Spinal cord (tissue), 10 donors: Measurements from ENCODE around the gene PAK2. TPM values are rescaled to one million over a fixed set of nuclear protein-coding genes. Genes with fewer than 3 reads are reported as not detected.
"Not testable (repeated sequence)": the region's sequence is repeated elsewhere in the genome, so short reads cannot be mapped to it uniquely, and the experiment has no call there.

Source experiments
- DNase-seq, 6 donors: peaks; one replicate each; pipeline versions ENCODE4 v3.0.0 to v3.0.0-alpha.2; 2013 to 2015; ENCODE audit warnings: low spot score in 6 of 6, low read depth in 4 of 6
- H3K27ac ChIP-seq: one replicate; pipeline ENCODE4 v1.5.1; 2013; ENCODE audit warnings: low read depth, low read length, control low read depth
- H3K27me3 ChIP-seq: one replicate; pipeline ENCODE4 v1.6.1; 2013; ENCODE audit warnings: low read length; ENCODE audit not compliant: control insufficient read depth, insufficient read depth
- H3K36me3 ChIP-seq: one replicate; pipeline ENCODE4 v1.6.1; 2013; ENCODE audit warnings: low read length; ENCODE audit not compliant: control insufficient read depth, insufficient read depth
- H3K4me1 ChIP-seq: one replicate; pipeline ENCODE4 v1.6.1; 2013; ENCODE audit warnings: low read length; ENCODE audit not compliant: control insufficient read depth, insufficient read depth
- H3K4me3 ChIP-seq: one replicate; pipeline ENCODE4 v1.5.1; 2013; ENCODE audit warnings: low read depth, low read length, control low read depth
- H3K9me3 ChIP-seq: one replicate; pipeline ENCODE4 v1.6.1; 2013; ENCODE audit warnings: low read length; ENCODE audit not compliant: control insufficient read depth, insufficient read depth
- WGBS: methylation state at CpG from one replicate; pipeline ENCODE4 v1.1.5; 2013; ENCODE audit warnings: missing lambda C conversion rate; ENCODE audit not compliant: insufficient coverage; 5-methylcytosine and 5-hydroxymethylcytosine counted together
- polyA plus RNA-seq, 2 donors: library from polyadenylated mRNA; unstranded; fragments of 120-200 nt; gene quantifications; one replicate each; pipeline ENCODE4 v1.2.1, GENCODE V29; 2013; ENCODE audit not compliant: insufficient read length in 2 of 2
- total RNA-seq, 2 donors: library from RNA; depleted of rRNA in 1 of 2; stranded (reverse); fragments of 120-200 nt in 1 of 2; fragments of >200 nt in 1 of 2; gene quantifications; one replicate each; pipeline versions ENCODE4 v1.2.3 to v1.2.4, GENCODE V29; 2013 to 2014
- donor health status: healthy.

Gene PAK2
- total and polyA plus RNA-seq, 4 donors = 36.9 to 82.5 (median 57.5) TPM

DNA sequence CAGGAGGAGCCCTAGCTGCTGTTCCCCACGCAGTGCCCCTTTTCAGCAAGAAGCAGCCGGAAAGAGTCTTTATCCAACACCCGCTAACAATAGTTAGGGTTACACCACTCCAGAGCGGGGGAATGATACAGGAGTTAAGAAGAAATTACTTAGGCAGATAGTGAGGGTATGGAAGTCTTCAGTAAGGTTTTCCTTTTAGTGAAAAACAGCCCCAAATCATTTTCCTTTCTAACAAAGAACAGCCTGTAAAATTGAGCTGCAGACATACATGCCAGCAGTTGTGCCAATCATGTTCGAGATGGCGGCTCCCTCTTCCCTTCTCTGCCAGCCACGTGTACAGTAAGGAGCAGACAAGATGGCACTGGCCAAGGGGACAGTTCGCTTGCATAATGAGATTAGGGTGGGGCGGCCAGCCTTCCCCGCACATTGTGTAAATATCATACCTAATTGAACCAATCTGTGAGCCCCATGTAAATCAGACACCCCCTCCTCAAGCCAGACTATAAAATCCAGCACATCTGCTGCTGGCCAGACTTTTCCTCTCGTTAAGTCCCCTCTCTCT lies 109.6 kb downstream of the PAK2 start:
- Histone ChIP-seq H3K36me3 (no peaks in the 10 kb centered on the region), H3K4me1 (no peaks in the 10 kb centered on the region), H3K27ac (no peak overlapping the region), H3K4me3 (no peak overlapping the region), H3K9me3 (no peaks in the 10 kb centered on the region), H3K27me3 (no peaks in the 10 kb centered on the region)
- WGBS = 100% methylated on average over 3 of the region's 11 CpGs
- no peak for DNase-seq

DNA sequence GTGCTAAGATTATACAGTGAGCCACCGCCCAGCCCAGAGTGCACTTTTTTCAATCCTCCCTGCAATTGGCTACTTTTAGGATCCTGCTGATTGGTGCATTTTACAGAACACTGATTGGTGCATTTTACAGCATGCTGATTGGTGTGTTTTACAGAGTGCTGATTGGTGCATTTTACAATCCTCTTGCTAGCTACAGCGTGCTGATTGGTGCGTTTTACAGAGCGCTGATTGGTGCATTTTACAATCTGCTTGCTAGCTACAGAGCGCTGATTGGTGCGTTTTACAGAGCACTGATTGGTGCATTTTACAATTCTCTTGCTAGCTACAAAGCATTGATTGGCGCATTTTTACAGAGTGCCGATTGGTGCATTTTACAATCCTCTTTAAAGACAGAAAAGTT lies 123.3 kb downstream of the PAK2 start:
- not testable (repeated sequence) for H3K4me3 ChIP-seq, DNase-seq, H3K9me3 ChIP-seq, H3K36me3 ChIP-seq, H3K27ac ChIP-seq, H3K4me1 ChIP-seq, H3K27me3 ChIP-seq
- 97% methylated on average over 7 of the region's 8 CpGs for WGBS

DNA sequence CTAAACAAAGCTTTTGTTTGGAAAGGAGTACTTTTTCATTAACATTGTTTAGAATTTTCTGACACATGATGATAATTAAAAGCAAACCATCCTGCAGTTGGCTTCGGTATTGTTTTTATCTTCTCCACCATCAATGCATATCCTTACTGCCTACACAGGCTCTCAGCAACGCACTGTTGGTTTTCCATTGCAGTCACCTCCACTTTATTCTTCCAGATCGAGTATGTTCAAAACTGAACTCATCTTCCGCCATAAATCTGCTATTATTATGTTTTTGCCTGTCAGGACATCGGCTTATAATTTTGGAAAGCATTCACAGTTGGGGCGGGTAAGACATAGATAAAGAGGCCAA lies 127.5 kb downstream of the PAK2 start:
- H3K36me3 ChIP-seq = peaks cover 4% of the 10 kb centered on the region
- 18% methylated on average over 3 of the region's 6 CpGs for WGBS

DNA sequence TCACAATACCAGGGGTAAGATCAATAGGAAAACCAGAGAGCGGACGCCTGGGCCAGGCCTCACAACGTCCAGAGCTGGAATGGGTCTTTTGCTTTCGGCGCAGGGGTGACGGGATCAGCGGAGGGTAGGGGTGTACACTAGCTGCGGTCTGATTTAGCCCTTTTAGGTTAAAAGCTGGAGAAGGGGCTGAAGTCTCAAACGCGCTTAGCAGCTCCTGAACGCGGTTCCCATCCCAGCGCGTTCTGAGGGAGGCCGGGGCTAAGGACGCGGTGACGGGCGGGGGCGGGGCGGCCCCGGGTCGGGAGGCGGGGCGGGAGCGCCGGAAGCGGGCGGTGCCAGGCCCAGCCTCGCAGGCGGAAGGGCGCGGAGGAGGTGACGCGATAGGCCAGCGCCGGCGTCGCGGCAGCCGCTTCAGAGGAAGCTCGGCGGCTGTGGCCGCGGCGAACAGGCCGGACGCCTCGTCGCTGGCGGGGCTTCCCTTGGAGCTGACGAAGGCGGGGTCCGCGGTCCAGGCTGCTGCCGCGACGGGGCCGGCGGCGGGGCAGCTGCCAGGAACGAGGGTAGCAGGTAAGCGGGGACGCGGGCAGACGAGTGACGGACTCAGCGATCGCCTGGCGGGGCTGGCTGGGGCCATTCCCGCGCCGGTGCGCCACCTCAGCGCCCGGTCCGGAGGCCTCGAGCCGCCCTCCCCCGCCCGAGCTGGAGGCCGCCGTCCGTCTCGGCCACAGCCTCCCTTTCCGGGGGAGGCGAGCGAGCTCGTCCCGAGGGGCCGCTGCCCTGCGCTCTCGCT lies 128.0 kb downstream of the PAK2 start, which contains the start of gene SENP5:
Gene SENP5 (plus strand): TSS at position 414 of the 790 bp plus-strand sequence. CDS start 17,262 bp downstream, outside the sequence.
- Histone ChIP-seq H3K9me3 (no peaks in the 10 kb centered on the region), H3K4me3 (peak within 1 kb of the TSS; percentile 71), H3K27me3 (no peaks in the 10 kb centered on the region), H3K27ac (peak within 1 kb of the TSS; percentile 90), H3K36me3 (peaks cover 4% of the 10 kb centered on the region), H3K4me1 (peaks cover 18% of the 10 kb centered on the region)
- peak; percentile 79 to 97 (median 88) for DNase-seq
- WGBS = under 1% methylated on average over 93 of the region's 93 CpGs

More for the DNA sequence above, 127.5 kb downstream of the PAK2 start:
- peak overlapping the region; percentile 71 for H3K4me3 ChIP-seq
- no peaks in the 10 kb centered on the region for H3K9me3 ChIP-seq
- H3K27me3 ChIP-seq = no peaks in the 10 kb centered on the region
- peak overlapping the region; percentile 90 for H3K27ac ChIP-seq
- H3K4me1 ChIP-seq = peaks cover 18% of the 10 kb centered on the region
- no peak for DNase-seq

DNA sequence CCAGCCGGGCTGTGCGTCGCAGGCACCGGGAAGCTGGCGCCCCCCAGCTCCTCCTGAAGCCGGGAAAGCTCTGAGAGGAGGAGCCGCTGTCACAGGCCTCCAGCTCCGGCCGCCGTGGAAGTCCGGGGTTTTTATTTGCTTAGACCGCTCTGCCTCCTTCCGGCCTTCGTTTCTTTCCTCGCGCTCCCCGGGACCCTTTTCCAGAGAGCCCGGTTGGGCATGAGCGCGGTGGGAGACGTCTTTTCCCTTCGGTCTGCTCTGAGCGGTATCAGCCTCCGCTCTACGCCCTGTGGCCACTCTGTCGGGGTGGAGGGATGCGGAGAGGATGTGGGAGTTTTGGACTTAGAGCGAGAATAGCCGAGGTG lies 128.6 kb downstream of the PAK2 start:
- Histone ChIP-seq H3K9me3 (no peaks in the 10 kb centered on the region), H3K4me1 (peaks cover 18% of the 10 kb centered on the region), H3K27ac (peak overlapping the region; percentile 36)

DNA sequence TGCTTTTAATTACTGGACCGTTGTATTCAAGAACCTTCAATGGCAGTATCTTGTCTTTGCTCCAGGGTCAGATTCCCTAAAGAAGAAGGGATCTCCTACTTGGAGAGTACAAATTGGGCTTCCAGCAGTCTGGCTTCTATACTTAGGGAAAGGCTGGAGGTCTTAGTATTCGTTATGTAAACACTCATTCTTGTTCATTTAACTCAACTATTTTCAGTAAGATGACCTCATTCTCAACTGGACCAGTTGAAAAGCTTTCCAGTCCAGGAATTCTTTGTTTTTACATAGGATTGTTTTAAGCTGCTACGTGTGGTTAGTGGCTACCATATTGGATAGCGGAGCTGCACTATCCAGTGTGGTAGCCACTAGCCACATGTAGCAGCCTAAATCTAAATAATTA lies 132.7 kb downstream of the PAK2 start:
- peaks cover 12% of the 10 kb centered on the region for H3K4me1 ChIP-seq
- no peak overlapping the region for H3K4me3 ChIP-seq
- H3K36me3 ChIP-seq = peaks cover 4% of the 10 kb centered on the region
- H3K27ac ChIP-seq = no peak overlapping the region
- no peaks in the 10 kb centered on the region for H3K9me3 ChIP-seq
- no peak for DNase-seq
- 80% methylated on average over 1 of the region's 4 CpGs for WGBS
- no peaks in the 10 kb centered on the region for H3K27me3 ChIP-seq

More for the DNA sequence above, 128.6 kb downstream of the PAK2 start:
- Histone ChIP-seq H3K27me3 (no peaks in the 10 kb centered on the region), H3K4me3 (peak overlapping the region; percentile 71), H3K36me3 (peaks cover 4% of the 10 kb centered on the region)
- peak in 1 of 6 donors; percentile 2 for DNase-seq
- under 1% methylated on average over 23 of the region's 29 CpGs for WGBS

DNA sequence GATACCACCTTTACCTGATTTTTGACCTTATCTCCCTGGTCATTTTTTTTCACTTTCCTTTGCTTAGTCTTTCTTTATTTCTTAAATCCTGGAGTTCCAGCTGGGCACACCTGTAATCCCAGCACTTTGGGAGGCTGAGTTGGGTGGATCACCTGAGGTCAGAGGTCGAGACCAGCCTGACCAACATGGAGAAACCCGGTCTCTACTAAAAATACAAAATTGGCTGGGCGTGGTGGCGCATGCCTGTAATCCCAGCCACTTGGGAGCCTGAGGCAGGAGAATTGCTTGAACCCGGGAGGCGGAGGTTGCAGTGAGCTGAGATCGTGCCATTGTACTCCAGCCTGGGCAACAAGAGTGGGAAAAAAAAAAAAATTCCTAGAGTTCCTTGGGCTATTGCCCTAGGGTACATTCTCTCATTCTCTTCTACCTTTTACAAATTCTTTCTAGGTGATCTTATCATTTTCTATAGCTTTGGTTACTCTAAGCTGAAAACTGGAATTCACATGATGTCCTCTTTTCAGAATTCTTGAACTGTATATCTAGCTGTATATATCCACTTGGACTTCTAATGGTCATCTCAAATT lies 134.9 kb downstream of the PAK2 start:
- not testable (repeated sequence) for H3K4me1 ChIP-seq, H3K36me3 ChIP-seq
- 100% methylated on average over 5 of the region's 7 CpGs for WGBS

DNA sequence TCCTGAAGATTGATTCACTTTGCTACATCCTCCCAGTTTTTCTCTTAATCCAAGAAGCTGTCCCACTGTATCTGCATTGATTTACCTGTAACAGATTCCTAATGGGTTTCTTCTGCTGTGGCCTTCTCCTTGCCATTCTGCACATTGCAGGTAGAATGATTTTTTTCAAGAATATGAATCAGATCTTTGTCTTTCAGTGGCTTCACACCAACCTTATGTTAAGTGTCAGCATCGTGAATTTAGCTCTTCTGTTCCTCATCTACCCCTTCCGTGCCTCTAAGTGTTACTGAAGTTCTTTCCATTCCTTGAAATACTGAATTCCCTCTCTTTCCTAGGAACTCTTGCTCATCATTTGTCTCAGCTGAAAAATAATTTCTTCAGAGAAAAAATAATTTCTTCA lies 135.6 kb downstream of the PAK2 start:
- Histone ChIP-seq H3K9me3 (no peaks in the 10 kb centered on the region), H3K27me3 (no peaks in the 10 kb centered on the region), H3K4me1 (no peaks in the 10 kb centered on the region), H3K4me3 (no peak overlapping the region), H3K36me3 (peaks cover 4% of the 10 kb centered on the region), H3K27ac (no peak overlapping the region)
- WGBS = 88% methylated on average over 2 of the region's 2 CpGs
- DNase-seq = no peak

More for the DNA sequence above, 134.9 kb downstream of the PAK2 start:
- H3K4me3 ChIP-seq, H3K9me3 ChIP-seq, H3K27ac ChIP-seq, DNase-seq, H3K27me3 ChIP-seq: not testable (repeated sequence)
